Sigmoid colon (tissue), 7 donors: ENCODE data around the gene CORO2B. TPM values are rescaled to one million over a fixed set of nuclear protein-coding genes. Genes with fewer than 3 reads are reported as not detected.

Experiments
- DNase-seq: peaks from one replicate; pipeline ENCODE4 v3.0.0-alpha.2; 2019
- H3K27ac ChIP-seq, 4 donors: fragments of 200-600 bp; sonication (generic); one replicate each; pipeline ENCODE4 v1.5.1; 2016 to 2019; ENCODE audit warnings: mild to moderate bottlenecking in 1 of 4
- H3K27me3 ChIP-seq, 3 donors: fragments of 200-600 bp; sonication (generic); one replicate each; pipeline ENCODE4 v1.5.1; 2019; ENCODE audit warnings: mild to moderate bottlenecking in 1 of 3
- H3K36me3 ChIP-seq, 4 donors: fragments of 200-600 bp; sonication (generic); one replicate each; pipeline ENCODE4 v1.5.1; 2016 to 2019
- H3K4me1 ChIP-seq, 4 donors: fragments of 200-600 bp; sonication (generic); one replicate each; pipeline ENCODE4 v1.5.1; 2017 to 2019
- H3K4me3 ChIP-seq, 4 donors: fragments of 200-600 bp; sonication (generic); one replicate each; pipeline ENCODE4 v1.5.1; 2017 to 2019; ENCODE audit warnings: mild to moderate bottlenecking in 2 of 4, moderate library complexity in 1 of 4
- H3K9me3 ChIP-seq, 4 donors: fragments of 200-600 bp in 3 of 4; sonication (generic) in 3 of 4; one replicate each; pipeline versions ENCODE4 v1.5.1 to v1.6.1; 2013 to 2019
- EP300 ChIP-seq, 4 donors: sonication (generic); formaldehyde crosslinking; IDR thresholded peaks; one replicate each; pipeline ENCODE4 v1.6.1; 2017; ENCODE audit warnings: antibody characterized with exemption in 4 of 4
- POLR2A ChIP-seq, 2 donors: fragments of 450-650 bp; IDR thresholded peaks; one replicate each; pipeline ENCODE4 v1.6.1; 2016; ENCODE audit warnings: antibody characterized with exemption in 2 of 2, mild to moderate bottlenecking in 2 of 2, moderate library complexity in 2 of 2
- POLR2AphosphoS5 ChIP-seq, 4 donors: sonication (generic); formaldehyde crosslinking; IDR thresholded peaks; one replicate each; pipeline ENCODE4 v1.6.1; 2017; ENCODE audit warnings: antibody characterized with exemption in 4 of 4
- WGBS, 2 donors: extraction: QIAGEN DNeasy Blood & Tissue Kit; methylation state at CpG; one replicate each; pipeline ENCODE4 v1.1.7; 2013; 5-methylcytosine and 5-hydroxymethylcytosine counted together
- intact Hi-C: fragments of 100-400 bp; cut with DNase I; formaldehyde crosslinking; loops from one replicate; pipeline ENCODE4 v1.15.1; 2023
- polyA plus RNA-seq, 3 donors: library from polyadenylated mRNA; stranded (reverse); fragments of 200-250 nt; gene quantifications; one replicate each; pipeline ENCODE4 v1.2.3, GENCODE V29; 2013
- total RNA-seq, 4 donors: library from RNA; depleted of rRNA; stranded (reverse); fragments of >200 nt; gene quantifications; one replicate each; pipeline ENCODE4 v1.1.0, GENCODE V29; 2016
- TF ChIP-seq, protein P1 (sequence below), 4 experiments: fragments of 450-650 bp in 3 of 4; fragments of 200-600 bp in 1 of 4; IDR thresholded peaks; one replicate each; pipeline ENCODE4 v1.5.1; 2016 to 2019; ENCODE audit warnings: antibody characterized with exemption in 4 of 4, mild to moderate bottlenecking in 3 of 4, moderate library complexity in 2 of 4
- donor health status: healthy with polysubstance abuse.
- donor health status: Bipolar disorder and iron deficiency.
- donor health status: healthy.

Gene CORO2B
- total and polyA plus RNA-seq, 7 donors: 0.46 to 3.9 (median 3.1) TPM

DNA sequence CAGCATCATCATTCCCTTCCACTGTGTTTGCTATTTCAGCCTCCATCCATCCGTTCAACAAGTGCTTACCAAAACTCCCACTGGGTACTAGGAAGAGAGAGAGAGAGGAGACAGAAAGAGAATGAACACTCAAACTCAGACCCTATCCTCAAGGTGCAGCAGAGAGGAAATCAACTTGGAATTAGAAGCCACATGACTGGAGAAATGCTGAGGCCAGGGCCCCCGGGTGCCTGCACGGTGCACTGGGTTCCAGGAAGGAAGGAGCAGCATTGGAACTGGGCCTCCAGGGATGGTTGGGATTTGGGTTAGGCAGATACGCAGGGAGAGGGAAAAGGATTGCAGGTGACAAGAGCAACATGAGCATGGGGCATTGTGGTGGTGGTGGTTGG is 30.0 kb downstream of the CORO2B start:
- intact Hi-C loops: no loop called here
- H3K27ac ChIP-seq: peak overlapping the region; percentile 56 to 78 (median 66)
- DNase-seq: no peak
- H3K9me3 ChIP-seq: no peaks in the 10 kb centered on the region
- peaks cover 0 to 33% (median 14%) of the 10 kb centered on the region in 4 donors for H3K4me1 ChIP-seq
- H3K4me3 ChIP-seq: no peak overlapping the region
- no peaks in the 10 kb centered on the region for H3K36me3 ChIP-seq
- WGBS, 2 donors: 90% methylated on average over 4 of the region's 4 CpGs
- no peaks in the 10 kb centered on the region for H3K27me3 ChIP-seq
- TF ChIP-seq EP300 (IDR thresholded peaks at IDR 0.05): no peak
- no peak for TF ChIP-seq POLR2AphosphoS5 (IDR thresholded peaks at IDR 0.05)
- no peak for TF ChIP-seq POLR2A (IDR thresholded peaks at IDR 0.05)
- TF ChIP-seq, protein P1, sequence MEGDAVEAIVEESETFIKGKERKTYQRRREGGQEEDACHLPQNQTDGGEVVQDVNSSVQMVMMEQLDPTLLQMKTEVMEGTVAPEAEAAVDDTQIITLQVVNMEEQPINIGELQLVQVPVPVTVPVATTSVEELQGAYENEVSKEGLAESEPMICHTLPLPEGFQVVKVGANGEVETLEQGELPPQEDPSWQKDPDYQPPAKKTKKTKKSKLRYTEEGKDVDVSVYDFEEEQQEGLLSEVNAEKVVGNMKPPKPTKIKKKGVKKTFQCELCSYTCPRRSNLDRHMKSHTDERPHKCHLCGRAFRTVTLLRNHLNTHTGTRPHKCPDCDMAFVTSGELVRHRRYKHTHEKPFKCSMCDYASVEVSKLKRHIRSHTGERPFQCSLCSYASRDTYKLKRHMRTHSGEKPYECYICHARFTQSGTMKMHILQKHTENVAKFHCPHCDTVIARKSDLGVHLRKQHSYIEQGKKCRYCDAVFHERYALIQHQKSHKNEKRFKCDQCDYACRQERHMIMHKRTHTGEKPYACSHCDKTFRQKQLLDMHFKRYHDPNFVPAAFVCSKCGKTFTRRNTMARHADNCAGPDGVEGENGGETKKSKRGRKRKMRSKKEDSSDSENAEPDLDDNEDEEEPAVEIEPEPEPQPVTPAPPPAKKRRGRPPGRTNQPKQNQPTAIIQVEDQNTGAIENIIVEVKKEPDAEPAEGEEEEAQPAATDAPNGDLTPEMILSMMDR (IDR thresholded peaks at IDR 0.05): no peak

DNA sequence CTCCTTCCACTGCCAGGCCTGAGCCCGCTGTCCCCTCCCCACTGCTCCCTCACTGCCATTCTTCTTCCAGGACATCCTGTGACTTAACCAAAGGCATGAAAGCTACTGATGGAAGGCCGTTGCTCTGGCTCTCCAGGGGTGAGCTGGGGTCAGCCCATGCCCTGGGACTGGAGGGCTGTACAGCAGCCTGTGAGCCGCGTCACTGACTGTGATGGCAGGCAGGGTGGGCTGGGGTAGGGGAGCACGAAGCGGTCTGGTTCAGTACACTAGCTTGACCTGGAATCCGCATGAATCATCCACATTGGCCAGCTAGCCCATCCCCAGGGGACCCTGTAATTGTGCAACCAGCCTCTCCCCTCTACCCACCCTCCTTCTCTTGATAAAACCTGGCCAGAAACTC is 30.8 kb downstream of the CORO2B start:
- intact Hi-C loops: no loop called here
- H3K27ac ChIP-seq: peak overlapping the region; percentile 56 to 78 (median 66)
- WGBS, 2 donors: 80 to 86% methylated on average over 7 of the region's 7 CpGs
- peaks cover 0 to 33% (median 14%) of the 10 kb centered on the region in 4 donors for H3K4me1 ChIP-seq
- peak; percentile 91 for DNase-seq
- H3K27me3 ChIP-seq: no peaks in the 10 kb centered on the region
- peak; percentile 24 to 64 (median 46) for TF ChIP-seq POLR2AphosphoS5 (IDR thresholded peaks at IDR 0.05)
- TF ChIP-seq, protein P1 (IDR thresholded peaks at IDR 0.05): no peak
- H3K36me3 ChIP-seq: no peaks in the 10 kb centered on the region
- H3K4me3 ChIP-seq: no peak overlapping the region
- H3K9me3 ChIP-seq: no peaks in the 10 kb centered on the region

DNA sequence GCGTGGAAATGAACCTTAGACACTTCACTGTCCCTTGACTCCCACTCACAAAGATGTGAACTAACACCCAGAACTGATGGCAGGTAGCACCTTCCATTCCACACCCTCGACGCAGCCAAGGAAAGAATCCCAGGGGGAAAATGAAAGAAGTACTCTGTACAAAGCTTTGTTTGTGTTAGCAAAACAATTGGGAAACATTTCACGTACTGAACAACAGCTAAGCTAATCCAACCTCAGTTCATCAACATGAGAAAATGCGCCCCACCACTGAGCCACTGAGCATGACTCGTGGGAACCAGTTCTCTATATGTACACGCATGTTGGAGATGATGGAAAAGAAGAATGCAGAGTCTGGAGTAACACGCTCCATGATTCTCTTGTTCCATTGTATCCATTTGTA is 32.0 kb downstream of the CORO2B start:
- whole genome bisulfite sequencing, 2 donors: 75 to 85% methylated on average over 8 of the region's 8 CpGs
- TF ChIP-seq EP300 (IDR thresholded peaks at IDR 0.05) (no peak), POLR2A (IDR thresholded peaks at IDR 0.05) (no peak), POLR2AphosphoS5 (IDR thresholded peaks at IDR 0.05) (no peak)
- TF ChIP-seq, protein P1 (IDR thresholded peaks at IDR 0.05): no peak
- no peaks in the 10 kb centered on the region for H3K27me3 ChIP-seq
- no peaks in the 10 kb centered on the region for H3K9me3 ChIP-seq
- H3K27ac ChIP-seq: peak overlapping the region in 3 of 4 donors; percentile 65 to 78 (median 68)
- H3K36me3 ChIP-seq: no peaks in the 10 kb centered on the region
- intact Hi-C loops: no loop called here
- no peak overlapping the region for H3K4me3 ChIP-seq
- no peak for DNase-seq
- peaks cover 0 to 28% (median 14%) of the 10 kb centered on the region in 4 donors for H3K4me1 ChIP-seq

DNA sequence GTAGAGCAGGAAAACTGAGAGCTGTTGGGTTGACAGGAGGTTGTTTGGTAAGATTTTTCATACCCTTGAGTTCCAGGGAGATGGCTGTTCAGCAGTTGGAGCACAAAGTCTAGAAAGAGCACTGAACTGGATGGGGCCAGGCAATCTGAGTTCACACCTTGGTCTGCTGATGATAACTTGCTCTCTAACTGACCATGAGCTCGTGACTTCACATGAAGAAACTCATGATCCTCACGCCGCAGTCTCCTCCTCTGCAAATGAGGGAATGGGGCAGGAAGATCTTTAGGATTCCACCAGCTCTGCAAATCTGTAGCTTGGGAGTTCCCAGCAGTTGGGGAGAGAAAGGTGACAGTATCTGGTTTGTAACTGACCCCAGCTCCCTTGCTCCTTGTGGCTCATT is 33.7 kb downstream of the CORO2B start:
- H3K27ac ChIP-seq: peak overlapping the region in 1 of 4 donors; percentile 1
- intact Hi-C loops: no loop called here
- WGBS, 2 donors: 85 to 92% methylated on average over 3 of the region's 3 CpGs

More for the DNA sequence above, 33.7 kb downstream of the CORO2B start:
- TF ChIP-seq POLR2A (IDR thresholded peaks at IDR 0.05) (no peak), EP300 (IDR thresholded peaks at IDR 0.05) (no peak), POLR2AphosphoS5 (IDR thresholded peaks at IDR 0.05) (no peak)
- TF ChIP-seq, protein P1 (IDR thresholded peaks at IDR 0.05): no peak
- Histone ChIP-seq H3K9me3 (no peaks in the 10 kb centered on the region), H3K27me3 (no peaks in the 10 kb centered on the region), H3K4me1 (peaks cover 0 to 26% (median 9%) of the 10 kb centered on the region in 4 donors), H3K36me3 (no peaks in the 10 kb centered on the region), H3K4me3 (no peak overlapping the region)
- DNase-seq: no peak
